ENCODE data around the gene TIAL1.
A peak's percentile ranks its signal among the peaks of the same experiment; 100 is the strongest.

The TIAL1 gene

DNA sequence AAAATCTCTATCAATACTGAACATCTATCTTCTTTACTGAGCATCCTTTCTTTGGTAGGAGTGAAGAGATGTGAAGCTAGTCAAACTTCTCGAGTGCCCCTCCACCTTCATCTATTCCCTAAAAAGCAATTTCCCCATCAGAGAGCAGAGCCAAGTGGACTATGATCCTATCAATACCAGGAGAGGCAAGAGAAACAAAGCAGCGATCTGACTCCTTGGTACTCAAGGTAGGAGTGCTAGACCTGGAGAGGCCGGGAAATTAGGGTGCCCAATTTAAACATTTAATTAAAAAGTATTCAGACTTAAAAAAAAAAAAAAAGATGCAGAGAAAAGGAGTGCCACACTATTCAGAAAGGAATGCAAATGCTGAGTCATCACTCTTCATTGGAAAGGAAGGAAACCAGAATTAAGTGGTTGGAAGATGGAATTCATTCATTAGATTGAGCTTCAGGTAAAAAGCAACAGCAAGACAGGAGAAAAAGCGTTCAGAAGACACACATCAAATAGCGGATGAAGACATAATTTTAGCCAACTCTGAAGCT lies 1.6 kb downstream of the TIAL1 start:
- peaks cover 47% of the 10 kb centered on the region for H3K4me1 ChIP-seq (ENCODE audit: insufficient read depth, low read length, poor library complexity, severe bottlenecking)

DNA sequence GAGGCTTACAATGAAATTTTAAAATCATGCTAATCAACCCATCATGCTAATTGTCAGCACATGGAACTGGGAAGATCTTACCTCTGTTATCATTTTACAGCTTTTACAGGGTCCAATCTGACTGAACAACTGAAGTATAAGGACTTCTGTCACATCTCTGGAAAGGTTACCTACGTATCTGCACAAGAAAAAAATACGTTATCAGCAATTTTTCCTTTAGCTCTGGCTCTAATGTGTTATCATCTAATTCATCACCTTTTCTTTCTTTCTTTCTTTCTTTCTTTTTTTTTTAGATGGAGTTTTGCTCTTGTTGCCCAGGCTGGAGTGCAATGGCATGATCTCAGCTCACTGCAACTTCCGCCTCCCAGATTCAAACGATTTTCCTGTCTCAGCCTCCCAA lies 8.7 kb downstream of the TIAL1 start:
- H3K36me3 ChIP-seq (ENCODE audit: insufficient read depth, low read length) = peaks cover 49% of the 10 kb centered on the region; the same call in 1 of the 2 replicates
- peaks cover 88% of the 10 kb centered on the region for H4K20me1 ChIP-seq (ENCODE audit: insufficient read depth, low read length, poor library complexity, severe bottlenecking)
- H3F3A ChIP-seq (ENCODE audit: low read depth) = no peaks in the 10 kb centered on the region; the same call in 1 of the 2 replicates

More for the DNA sequence above, 1.6 kb downstream of the TIAL1 start:
- Histone ChIP-seq H3K4me2 (ENCODE audit: low read depth, low read length, poor library complexity, severe bottlenecking) (peak overlapping the region; percentile 100), H3K9me3 (ENCODE audit: insufficient read depth, low read depth, low read length) (no peaks in the 10 kb centered on the region), H3K4me3 (ENCODE audit: low read length, poor library complexity, severe bottlenecking) (peak overlapping the region; percentile 80), H3K27me3 (ENCODE audit: insufficient read depth, low read length, poor library complexity, severe bottlenecking) (peaks cover 3% of the 10 kb centered on the region), H3K9me2 (replicated peaks; ENCODE audit: low read depth, low read length) (no peaks in the 10 kb centered on the region), H3K36me3 (ENCODE audit: insufficient read depth, low read length) (peaks cover under 1% of the 10 kb centered on the region; the same call in 1 of the 2 replicates), H3K79me2 (ENCODE audit: insufficient read depth, low read length) (peaks cover 61% of the 10 kb centered on the region), H3F3A (ENCODE audit: low read depth) (no peaks in the 10 kb centered on the region), H2AFZ (ENCODE audit: low read length) (no peak overlapping the region), H4K20me1 (ENCODE audit: insufficient read depth, low read length, poor library complexity, severe bottlenecking) (peaks cover 56% of the 10 kb centered on the region), H3K9ac (ENCODE audit: low read depth, low read length, poor library complexity, severe bottlenecking) (peak overlapping the region; percentile 86)
- no peak for TF ChIP-seq EZH2phosphoT487 (IDR thresholded peaks at IDR 0.05; ENCODE audit: borderline replicate concordance)
- TF ChIP-seq, protein P1, sequence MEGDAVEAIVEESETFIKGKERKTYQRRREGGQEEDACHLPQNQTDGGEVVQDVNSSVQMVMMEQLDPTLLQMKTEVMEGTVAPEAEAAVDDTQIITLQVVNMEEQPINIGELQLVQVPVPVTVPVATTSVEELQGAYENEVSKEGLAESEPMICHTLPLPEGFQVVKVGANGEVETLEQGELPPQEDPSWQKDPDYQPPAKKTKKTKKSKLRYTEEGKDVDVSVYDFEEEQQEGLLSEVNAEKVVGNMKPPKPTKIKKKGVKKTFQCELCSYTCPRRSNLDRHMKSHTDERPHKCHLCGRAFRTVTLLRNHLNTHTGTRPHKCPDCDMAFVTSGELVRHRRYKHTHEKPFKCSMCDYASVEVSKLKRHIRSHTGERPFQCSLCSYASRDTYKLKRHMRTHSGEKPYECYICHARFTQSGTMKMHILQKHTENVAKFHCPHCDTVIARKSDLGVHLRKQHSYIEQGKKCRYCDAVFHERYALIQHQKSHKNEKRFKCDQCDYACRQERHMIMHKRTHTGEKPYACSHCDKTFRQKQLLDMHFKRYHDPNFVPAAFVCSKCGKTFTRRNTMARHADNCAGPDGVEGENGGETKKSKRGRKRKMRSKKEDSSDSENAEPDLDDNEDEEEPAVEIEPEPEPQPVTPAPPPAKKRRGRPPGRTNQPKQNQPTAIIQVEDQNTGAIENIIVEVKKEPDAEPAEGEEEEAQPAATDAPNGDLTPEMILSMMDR (conservative IDR thresholded peaks at IDR 0.05; ENCODE audit: low read length) = no peak

DNA sequence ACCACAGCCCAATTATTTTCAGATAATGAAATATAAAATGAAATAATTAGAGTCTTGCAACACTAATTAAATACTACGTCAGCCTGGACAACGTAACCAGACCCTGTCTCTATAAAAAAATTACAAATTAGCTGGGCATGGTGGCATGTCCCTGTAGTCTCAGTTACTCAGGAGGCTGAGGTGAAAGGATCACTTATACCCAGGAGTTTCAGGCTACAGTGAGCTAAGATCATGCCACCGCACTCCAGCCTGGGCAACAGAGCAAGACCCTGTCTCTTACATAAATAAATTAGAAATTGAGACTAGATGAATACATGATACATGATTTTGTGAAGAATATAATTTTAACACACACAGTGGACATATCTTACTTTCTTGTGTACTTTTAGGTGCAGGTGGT lies 18.4 kb downstream of the TIAL1 start:
- TF ChIP-seq, protein P1 (conservative IDR thresholded peaks at IDR 0.05; ENCODE audit: low read length) = no peak
- TF ChIP-seq EZH2phosphoT487 (IDR thresholded peaks at IDR 0.05; ENCODE audit: borderline replicate concordance) = no peak
- Histone ChIP-seq H3K36me3 (ENCODE audit: insufficient read depth, low read length) (peaks cover 98% of the 10 kb centered on the region), H3K9me2 (replicated peaks; ENCODE audit: low read depth, low read length) (no peaks in the 10 kb centered on the region), H3K4me3 (ENCODE audit: low read length, poor library complexity, severe bottlenecking) (no peak overlapping the region), H4K20me1 (ENCODE audit: insufficient read depth, low read length, poor library complexity, severe bottlenecking) (peaks cover 26% of the 10 kb centered on the region), H2AFZ (ENCODE audit: low read length) (no peak overlapping the region), H3K4me2 (ENCODE audit: low read depth, low read length, poor library complexity, severe bottlenecking) (no peak overlapping the region), H3K9ac (ENCODE audit: low read depth, low read length, poor library complexity, severe bottlenecking) (no peak overlapping the region), H3K27me3 (ENCODE audit: insufficient read depth, low read length, poor library complexity, severe bottlenecking) (no peaks in the 10 kb centered on the region), H3K9me3 (ENCODE audit: insufficient read depth, low read depth, low read length) (no peaks in the 10 kb centered on the region), H3K79me2 (ENCODE audit: insufficient read depth, low read length) (peaks cover 16% of the 10 kb centered on the region), H3F3A (ENCODE audit: low read depth) (0 out of 2 replicates have a peak, but pooled peaks cover 2% of the 10 kb centered on the region), H3K4me1 (ENCODE audit: insufficient read depth, low read length, poor library complexity, severe bottlenecking) (no peaks in the 10 kb centered on the region)

More for the DNA sequence above, 8.7 kb downstream of the TIAL1 start:
- H3K4me1 ChIP-seq (ENCODE audit: insufficient read depth, low read length, poor library complexity, severe bottlenecking) = peaks cover 57% of the 10 kb centered on the region
- TF ChIP-seq EZH2phosphoT487 (IDR thresholded peaks at IDR 0.05; ENCODE audit: borderline replicate concordance) = no peak
- TF ChIP-seq, protein P1 (conservative IDR thresholded peaks at IDR 0.05; ENCODE audit: low read length) = no peak
- H3K4me3 ChIP-seq (ENCODE audit: low read length, poor library complexity, severe bottlenecking) = peak overlapping the region; percentile 38
- no peaks in the 10 kb centered on the region for H3K27me3 ChIP-seq (ENCODE audit: insufficient read depth, low read length, poor library complexity, severe bottlenecking)
- peak overlapping the region; percentile 66 for H3K4me2 ChIP-seq (ENCODE audit: low read depth, low read length, poor library complexity, severe bottlenecking)
- no peak overlapping the region for H3K9ac ChIP-seq (ENCODE audit: low read depth, low read length, poor library complexity, severe bottlenecking)
- peaks cover 100% of the 10 kb centered on the region for H3K79me2 ChIP-seq (ENCODE audit: insufficient read depth, low read length)
- no peaks in the 10 kb centered on the region for H3K9me2 ChIP-seq (replicated peaks; ENCODE audit: low read depth, low read length)
- H3K9me3 ChIP-seq (ENCODE audit: insufficient read depth, low read depth, low read length) = no peaks in the 10 kb centered on the region
- H2AFZ ChIP-seq (ENCODE audit: low read length) = no peak overlapping the region

Measured in Loucy (cell line).